Measurements from ENCODE around the gene EPHX1. TPM values are rescaled to one million over a fixed set of nuclear protein-coding genes. Genes with fewer than 3 reads are reported as not detected.

Gene EPHX1
- total and polyA plus RNA-seq, 10 of the 15 experiments (the other 5 are each of a cell fraction or from before 2014, with no cell fraction given), result 0.33 to 2.9 (median 0.78) TPM; not detected in 2

GRCh38 chr1:225874431-225874830, 64.5 kb downstream of the EPHX1 start:
- Histone ChIP-seq H2AFZ (ENCODE audit: control insufficient read depth, low read depth, low read length) (no peak overlapping the region), H3K4me2 (ENCODE audit: control insufficient read depth, insufficient read depth) (no peak overlapping the region), H3K27ac (ENCODE audit: control insufficient read depth, insufficient read depth) (no peak overlapping the region), H4K20me1 (ENCODE audit: control insufficient read depth, insufficient read depth) (0 out of 2 replicates have a peak, but pooled peaks cover 1% of the 10 kb centered on the region), H3K9me3 (replicated peaks; ENCODE audit: control insufficient read depth, insufficient read depth, low read length) (no peaks in the 10 kb centered on the region), H3K4me1 (ENCODE audit: control insufficient read depth, insufficient read depth, low read length) (peaks cover 5% of the 10 kb centered on the region), H3K4me3 (no peak overlapping the region), H3K9ac (ENCODE audit: control insufficient read depth, insufficient read depth, low read length) (no peak overlapping the region), H3K79me2 (ENCODE audit: control insufficient read depth, insufficient read depth, low read length) (no peaks in the 10 kb centered on the region; the same call in 1 of the 2 replicates), H3K27me3 (replicated peaks in 1 of 2; ENCODE audit: control insufficient read depth in 2 of 2, insufficient read depth in 2 of 2, low read length in 1 of 2) (no peaks in the 10 kb centered on the region), H3K36me3 (ENCODE audit: control insufficient read depth in 2 of 2, insufficient read depth in 2 of 2, low read length in 1 of 2) (peaks cover 4 to 9% of the 10 kb centered on the region in 2 experiments; a peak in 3 of 4 replicates)
- DNase-seq (ENCODE audit: low read depth, low spot score) (no peak), FAIRE-seq (no peak), ATAC-seq (no peak)
- in situ Hi-C loops (cut with MboI), result no loop called here
- POLR2A ChIA-PET, result no interaction called here
- CTCF ChIA-PET, result no interaction called here
- intact Hi-C loops (cut with micrococcal nuclease; ENCODE audit: unreplicated experiment), result no loop called here
- no TSS peak for BruUV-seq (replicated peaks)
- RAD21 ChIA-PET (ENCODE audit: unreplicated experiment), result no interaction called here
- 93% methylated on average over 11 of the region's 11 CpGs for WGBS (ENCODE audit: insufficient coverage, insufficient replicate concordance, low lambda C conversion rate, missing lambda C conversion rate)
- no peak for TF ChIP-seq USF2 (IDR thresholded peaks at IDR 0.05; ENCODE audit: borderline replicate concordance, low read depth, low read length)
- TF ChIP-seq JUND (IDR thresholded peaks at IDR 0.05; ENCODE audit: low read depth, low read length), result no peak
- no peak for TF ChIP-seq FOS (IDR thresholded peaks at IDR 0.05; ENCODE audit: borderline replicate concordance, extremely low read depth, insufficient read length)
- TF ChIP-seq BACH1 (IDR thresholded peaks at IDR 0.05; ENCODE audit: borderline replicate concordance), result no peak
- TF ChIP-seq MTA3 (IDR thresholded peaks at IDR 0.05; ENCODE audit: borderline replicate concordance, low read length), result no peak
- no peak for TF ChIP-seq RBBP5 (conservative IDR thresholded peaks at IDR 0.05)
- TF ChIP-seq NR2F1 (conservative IDR thresholded peaks at IDR 0.05), result no peak
- TF ChIP-seq HDAC6 (IDR thresholded peaks at IDR 0.05; ENCODE audit: unreplicated experiment), result no peak
- SMC1A ChIA-PET (ENCODE audit: uncharacterized antibody, unreplicated experiment), result no interaction called here
